Measurements from ENCODE around the gene ILK.

ILK gene

DNA sequence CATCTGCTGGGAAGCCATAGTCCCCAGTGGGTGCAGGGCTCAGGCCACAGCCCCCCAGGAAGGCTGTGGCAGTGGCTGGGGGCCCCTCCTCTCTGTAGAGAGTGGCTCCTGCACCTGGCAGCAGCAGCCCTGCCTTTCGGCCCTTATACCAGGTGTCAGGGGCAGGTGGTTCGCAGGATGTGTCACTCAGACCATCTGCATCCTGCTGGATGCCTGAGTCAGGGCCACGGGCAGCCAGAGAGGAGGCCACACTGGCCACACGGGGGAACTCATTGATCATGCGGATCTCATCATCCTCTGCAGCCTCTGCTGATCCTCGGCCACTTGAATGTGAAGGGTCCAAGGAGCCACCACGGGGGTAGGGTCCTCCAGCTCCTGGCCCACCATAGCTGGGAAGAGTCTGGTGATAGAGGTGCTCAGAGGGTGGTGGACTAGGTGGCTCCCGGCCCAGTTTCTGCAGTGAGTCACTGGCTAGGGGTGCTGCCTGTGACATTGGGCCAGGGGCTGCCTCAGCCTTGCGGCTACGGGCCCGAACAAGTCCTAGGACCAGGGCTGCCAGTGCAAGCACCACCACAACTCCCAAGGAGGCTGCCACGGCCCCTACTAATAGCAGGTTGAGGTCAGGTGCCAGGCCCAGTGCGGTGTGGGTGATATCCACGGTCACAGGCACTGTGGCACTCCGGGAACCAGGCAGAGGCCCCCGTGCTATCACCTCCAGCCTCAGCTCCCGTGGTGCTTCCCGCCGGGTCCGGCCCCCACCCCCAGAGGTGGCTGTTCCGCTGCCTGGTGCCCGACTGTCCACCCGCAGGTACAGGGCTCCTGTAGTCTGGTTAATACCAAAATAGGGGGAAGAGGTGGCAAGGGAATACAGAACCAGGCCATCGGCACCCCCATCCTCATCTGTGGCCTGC, 18.9 kb downstream of the ILK start:
- no peak for DNase-seq

DNA sequence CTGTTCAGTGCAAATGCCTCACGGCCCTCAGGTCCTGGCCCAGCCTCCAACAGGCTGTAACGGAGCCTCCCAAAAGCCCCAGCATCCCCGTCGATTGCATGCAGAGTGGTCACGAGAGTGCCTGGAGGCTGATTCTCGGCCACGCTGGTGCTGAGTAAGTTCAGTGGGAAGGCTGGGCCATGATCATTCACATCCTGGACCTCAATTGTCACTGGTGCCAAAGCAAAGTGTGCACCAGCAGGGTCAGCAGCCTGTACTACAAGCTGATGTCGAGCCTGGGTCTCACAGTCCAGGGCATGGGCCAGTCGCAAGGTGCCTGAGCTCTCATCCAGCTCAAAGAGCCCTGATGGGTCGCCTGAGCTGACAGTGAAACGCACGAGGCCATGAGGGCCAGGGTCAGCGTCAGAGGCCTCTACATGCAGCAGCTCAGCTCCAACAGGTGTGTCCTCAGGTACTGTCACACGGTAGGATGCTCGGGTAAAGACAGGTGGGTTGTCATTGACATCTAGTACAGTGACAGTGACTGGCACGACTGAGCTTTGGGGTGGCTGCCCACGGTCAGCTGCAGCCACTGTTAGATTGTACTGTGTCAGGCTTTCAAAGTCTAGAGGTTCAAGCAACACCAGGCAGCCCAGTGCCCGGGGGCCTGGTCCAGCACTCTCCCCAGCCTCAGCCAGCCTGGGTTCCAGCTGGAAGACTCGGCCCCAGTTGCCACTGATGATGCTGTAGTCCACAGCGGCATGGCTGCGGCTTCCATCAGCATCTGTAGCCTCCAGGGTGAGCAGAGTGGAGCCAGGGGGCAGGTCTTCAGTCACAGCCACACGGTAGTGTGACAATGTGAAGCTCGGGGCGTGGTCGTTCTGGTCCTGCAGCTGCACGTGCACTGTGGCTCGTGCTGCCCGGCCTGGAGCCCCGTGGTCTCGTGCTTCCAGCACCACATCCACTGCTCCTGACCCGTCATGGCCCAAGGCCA, 20.1 kb downstream of the ILK start:
- DNase-seq: no peak

DNA sequence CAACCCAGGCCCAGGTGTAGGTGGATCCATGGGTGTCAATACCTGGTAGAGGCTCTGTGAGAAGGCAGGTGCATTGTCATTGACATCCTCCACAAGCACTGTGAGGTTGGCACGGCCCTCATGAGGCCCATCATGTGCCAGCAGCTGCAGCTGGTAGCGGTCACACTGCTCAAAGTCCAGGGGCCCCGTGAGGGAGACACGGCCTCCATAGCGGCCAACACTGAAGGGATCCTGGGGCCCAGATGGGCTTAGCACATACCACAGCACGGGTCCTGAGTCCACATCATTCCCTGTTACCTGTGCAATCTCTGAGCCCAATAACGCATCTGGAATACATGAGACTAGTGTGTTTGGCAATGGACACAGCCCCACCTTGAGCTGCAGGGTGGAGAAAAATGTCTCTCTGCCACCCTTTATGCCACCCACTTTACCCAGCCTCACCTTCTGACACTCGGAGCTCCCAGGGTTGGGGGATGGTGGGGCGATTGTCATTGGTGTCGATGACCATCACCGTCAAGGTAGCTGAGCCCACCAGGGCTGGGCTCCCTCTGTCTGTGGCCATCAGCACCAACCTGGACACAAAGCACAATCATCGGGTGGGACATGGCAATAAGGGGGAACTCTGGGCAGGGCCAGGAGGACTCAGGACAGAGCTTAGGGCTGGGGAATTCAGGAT, 21.7 kb downstream of the ILK start:
- DNase-seq: no peak

DNA sequence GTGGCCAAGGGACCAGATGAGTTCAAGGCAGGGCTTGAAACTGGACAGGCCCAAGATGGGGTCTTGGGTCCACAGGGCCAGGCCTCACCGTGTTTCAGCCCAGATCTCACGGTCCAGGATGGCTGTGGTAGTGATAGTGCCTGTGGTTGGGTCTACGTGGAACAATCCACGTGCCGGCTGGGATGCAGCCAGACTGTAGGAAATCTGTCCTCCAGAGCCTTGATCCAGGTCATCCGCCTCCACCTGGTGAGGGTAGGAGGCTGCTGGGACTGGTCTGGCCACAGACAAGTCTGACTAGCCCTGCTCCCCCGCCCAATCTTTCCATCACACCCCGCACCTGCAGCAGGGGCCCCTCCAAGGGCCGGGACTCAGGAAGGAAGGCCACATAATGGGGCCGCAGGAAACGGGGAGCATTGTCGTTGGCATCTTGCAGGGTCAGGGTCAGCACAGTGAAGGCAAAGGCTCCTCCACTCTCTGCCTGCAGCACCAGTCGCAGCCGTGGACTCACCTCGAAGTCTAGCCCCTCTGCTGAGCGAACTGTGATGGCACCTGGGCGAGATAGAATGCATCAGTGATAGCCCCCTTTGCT, 22.4 kb downstream of the ILK start:
- DNase-seq: no peak

- DNase-seq: no peak
Measured at GRCh38 chr11:6626971-6627761, 23.6 kb downstream of the ILK start.

DNA sequence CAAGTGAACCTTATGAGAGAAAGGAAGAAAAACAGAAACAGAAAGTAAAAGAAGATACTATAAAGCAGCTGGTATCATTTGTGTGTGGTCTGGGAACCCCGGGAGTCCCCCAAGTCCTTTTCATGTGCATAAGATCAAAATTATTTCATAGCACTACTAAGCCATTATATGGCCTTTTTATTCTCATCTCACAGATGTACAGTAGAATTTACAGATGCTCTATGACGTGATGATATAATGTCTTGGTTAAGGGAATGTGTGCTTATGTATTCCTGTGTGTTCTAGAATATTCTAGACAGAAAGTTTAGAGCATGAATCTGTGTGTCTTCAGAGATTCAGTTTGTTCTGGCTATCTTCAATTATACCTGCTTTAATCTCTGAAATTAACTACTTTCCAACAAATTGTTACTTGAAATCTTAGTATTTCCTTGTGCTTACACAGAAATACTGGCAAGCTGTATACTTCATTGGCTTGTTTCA, 24.2 kb downstream of the ILK start:
- peak; percentile 49 for DNase-seq

GRCh38 chr11:6628526-6628925, 25.0 kb downstream of the ILK start:
- no peak for DNase-seq

DNA sequence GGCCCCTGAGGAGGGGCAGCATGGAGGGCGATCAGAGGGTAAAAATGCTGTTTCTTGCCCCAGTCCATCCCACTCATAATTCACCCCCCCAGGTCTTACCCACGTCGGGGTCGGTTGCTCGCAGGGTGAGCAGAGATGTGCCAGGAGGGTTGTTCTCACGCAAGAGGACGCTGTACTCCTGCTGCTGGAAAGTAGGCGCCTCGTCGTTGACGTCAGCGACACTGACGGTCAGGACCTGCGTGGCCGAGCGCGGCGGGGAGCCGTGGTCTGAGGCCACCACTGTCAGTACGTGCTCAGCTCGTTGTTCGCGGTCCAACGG, 26.0 kb downstream of the ILK start:
- no peak for DNase-seq

DNA sequence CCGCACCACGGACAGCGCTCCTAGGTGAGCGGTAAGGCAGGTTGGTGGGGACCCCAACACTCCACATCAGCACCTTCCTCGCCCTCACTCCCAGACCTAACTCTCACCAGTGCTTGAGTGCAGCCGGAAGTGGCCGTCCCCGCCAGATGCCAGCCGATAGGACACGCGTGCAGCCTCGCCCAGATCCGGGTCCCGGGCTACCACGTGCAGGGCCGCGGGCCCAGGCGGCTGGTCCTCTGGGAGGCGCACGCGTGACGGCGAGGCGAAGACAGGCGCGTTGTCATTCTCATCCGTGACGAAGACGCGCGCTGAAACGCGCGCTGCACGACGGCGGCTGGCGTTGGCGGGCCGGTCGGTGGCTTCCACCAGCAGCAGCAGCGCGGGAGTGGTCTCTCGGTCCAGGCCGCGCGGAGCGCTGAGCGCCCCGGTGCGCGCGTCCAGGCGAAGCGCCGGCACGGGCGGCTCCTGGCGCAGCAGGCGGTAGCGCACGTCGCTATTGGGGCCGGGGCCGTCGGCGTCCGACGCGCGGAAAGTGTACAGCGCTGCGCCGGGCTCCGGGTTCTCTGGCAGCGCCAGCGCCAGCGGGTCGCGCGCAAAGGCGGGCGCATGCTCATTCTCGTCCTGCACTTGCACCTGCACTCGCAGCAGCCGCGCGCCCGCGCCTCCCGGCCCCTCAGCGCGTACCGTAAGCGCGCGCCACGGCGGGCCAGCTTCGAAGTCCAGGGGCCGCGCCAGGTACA, 26.5 kb downstream of the ILK start:
- DNase-seq: no peak

- no peak for DNase-seq
Measured at GRCh38 chr11:6630632-6631291, 27.2 kb downstream of the ILK start.

DNA sequence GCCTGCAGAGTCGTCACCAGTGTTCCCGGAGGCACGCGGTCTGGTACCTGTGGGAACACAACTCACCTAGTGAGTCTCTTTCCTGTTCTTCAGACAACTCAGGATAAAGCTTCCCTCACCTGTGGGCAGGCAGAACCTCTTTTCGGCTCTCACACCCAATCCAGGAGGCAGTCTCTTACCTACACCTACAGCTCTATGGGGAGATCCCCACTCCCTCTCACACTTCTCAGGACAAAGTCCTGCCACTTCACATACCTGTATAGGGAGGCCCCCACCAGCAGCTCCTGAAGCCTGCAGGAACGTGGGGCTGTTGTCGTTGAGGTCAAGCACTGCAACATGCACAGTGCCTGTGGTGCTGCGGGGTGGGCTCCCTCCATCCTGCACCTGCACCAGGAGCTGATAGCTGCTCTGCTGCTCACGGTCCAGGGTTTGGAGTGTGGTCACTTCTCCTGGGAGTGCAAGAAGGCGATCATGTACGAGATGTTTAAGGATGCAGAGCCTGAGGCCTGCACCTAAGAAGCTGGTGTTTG, 27.9 kb downstream of the ILK start:
- DNase-seq: no peak

GRCh38 chr11:6632116-6633073, 28.8 kb downstream of the ILK start:
- no peak for DNase-seq

- no peak for DNase-seq
Measured at GRCh38 chr11:6633422-6634408, 30.1 kb downstream of the ILK start.

DNA sequence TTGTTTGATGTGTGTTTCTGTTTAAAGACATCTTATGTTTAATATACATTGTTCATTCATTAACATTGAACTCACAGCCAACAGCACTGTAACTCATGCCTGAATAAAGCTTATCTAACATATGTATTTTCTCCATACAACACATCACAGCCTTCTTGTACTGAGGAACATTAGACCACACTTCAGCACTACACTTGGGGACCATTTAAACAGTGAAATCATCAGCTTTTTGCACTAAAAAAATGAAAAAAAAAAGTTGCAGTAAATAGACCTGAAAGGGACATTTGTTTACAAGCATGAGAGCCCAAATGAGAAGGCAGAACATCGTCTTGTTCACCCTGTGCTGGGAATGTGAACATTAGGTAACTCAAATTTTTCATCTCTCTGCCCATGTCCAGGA, 31.0 kb downstream of the ILK start:
- no peak for DNase-seq

- no peak for DNase-seq
Measured at GRCh38 chr11:6635082-6635932, 31.7 kb downstream of the ILK start.

DNA sequence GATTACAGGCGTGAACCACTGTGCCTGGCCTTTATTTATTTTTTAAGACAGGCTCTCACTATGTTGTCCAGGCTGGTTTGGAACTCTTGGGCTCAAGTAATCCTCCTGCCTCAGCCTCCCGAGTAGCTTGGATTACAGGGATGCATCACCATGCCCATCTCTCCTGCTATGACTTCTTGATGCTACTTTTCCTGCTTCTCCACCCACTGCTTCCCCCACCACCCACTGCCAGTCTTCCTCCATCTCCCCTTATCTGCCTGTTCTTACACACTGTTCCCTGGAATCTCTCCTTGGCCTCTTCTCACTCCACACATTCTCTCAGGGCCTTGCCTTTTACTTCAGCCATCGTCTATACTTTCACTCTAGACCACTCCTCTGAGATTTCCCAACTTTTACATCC, 32.9 kb downstream of the ILK start:
- DNase-seq: no peak

- DNase-seq: no peak
Measured at GRCh38 chr11:6637871-6638270, 34.3 kb downstream of the ILK start.
